Glutamatergic neuron (in vitro differentiated cells): Measurements from ENCODE around the gene SSX5. TPM values are rescaled to one million over a fixed set of nuclear protein-coding genes. Genes with fewer than 3 reads are reported as not detected.
"Not testable (repeated sequence)": the region's sequence is repeated elsewhere in the genome, so short reads cannot be mapped to it uniquely, and the experiment has no call there.

ENCODE experiments used
- DNase-seq: peaks from one replicate; pipeline ENCODE4 v3.0.0; 2022
- H3K27ac Mint-ChIP-seq: one replicate; pipeline ENCODE4 v1.8.0; 2020; ENCODE audit warnings: mild to moderate bottlenecking, mixed read lengths, inconsistent platforms; ENCODE audit not compliant: unreplicated experiment
- H3K27me3 Mint-ChIP-seq: one replicate; pipeline ENCODE4 v1.8.0; 2020; ENCODE audit warnings: mild to moderate bottlenecking, moderate library complexity, mixed read lengths, inconsistent platforms; ENCODE audit not compliant: unreplicated experiment
- H3K36me3 Mint-ChIP-seq: one replicate; pipeline ENCODE4 v1.8.0; 2020; ENCODE audit warnings: mild to moderate bottlenecking, mixed read lengths, inconsistent platforms; ENCODE audit not compliant: unreplicated experiment
- H3K4me1 Mint-ChIP-seq: one replicate; pipeline ENCODE4 v1.8.0; 2020; ENCODE audit warnings: mild to moderate bottlenecking, low read depth, mixed read lengths, inconsistent platforms; ENCODE audit not compliant: unreplicated experiment
- H3K4me3 Mint-ChIP-seq: one replicate; pipeline ENCODE4 v1.8.0; 2020; ENCODE audit warnings: mild to moderate bottlenecking, mixed read lengths, inconsistent platforms; ENCODE audit not compliant: unreplicated experiment
- H3K9me3 Mint-ChIP-seq: one replicate; pipeline ENCODE4 v1.8.0; 2020; ENCODE audit warnings: mild to moderate bottlenecking, moderate library complexity, mixed read lengths, inconsistent platforms; ENCODE audit not compliant: unreplicated experiment
- long read RNA-seq: library from polyadenylated mRNA; unstranded; transcript quantifications from one replicate; pipeline ENCODE4 v2.0.0, GENCODE V29; 2020; ENCODE audit not compliant: unreplicated experiment
- total RNA-seq: library from RNA; stranded (reverse); fragmentation: NEBNext Ultra II Directional; extraction: Animal tissue kit (Norgen Biotek cat#: 25700); gene quantifications from one replicate; pipeline ENCODE4 v1.2.1, GENCODE V29; 2021; ENCODE audit not compliant: unreplicated experiment
- TF ChIP-seq, protein P1 (sequence below): fragments of 200-600 bp; sonication (generic); IDR thresholded peaks from one replicate; pipeline ENCODE4 v1.5.0; 2021; ENCODE audit not compliant: partially characterized antibody, unreplicated experiment

Gene SSX5, protein sequence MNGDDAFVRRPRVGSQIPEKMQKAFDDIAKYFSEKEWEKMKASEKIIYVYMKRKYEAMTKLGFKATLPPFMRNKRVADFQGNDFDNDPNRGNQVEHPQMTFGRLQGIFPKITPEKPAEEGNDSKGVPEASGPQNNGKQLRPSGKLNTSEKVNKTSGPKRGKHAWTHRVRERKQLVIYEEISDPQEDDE
- not detected for total RNA-seq
- long read RNA-seq: 0 reads

DNA sequence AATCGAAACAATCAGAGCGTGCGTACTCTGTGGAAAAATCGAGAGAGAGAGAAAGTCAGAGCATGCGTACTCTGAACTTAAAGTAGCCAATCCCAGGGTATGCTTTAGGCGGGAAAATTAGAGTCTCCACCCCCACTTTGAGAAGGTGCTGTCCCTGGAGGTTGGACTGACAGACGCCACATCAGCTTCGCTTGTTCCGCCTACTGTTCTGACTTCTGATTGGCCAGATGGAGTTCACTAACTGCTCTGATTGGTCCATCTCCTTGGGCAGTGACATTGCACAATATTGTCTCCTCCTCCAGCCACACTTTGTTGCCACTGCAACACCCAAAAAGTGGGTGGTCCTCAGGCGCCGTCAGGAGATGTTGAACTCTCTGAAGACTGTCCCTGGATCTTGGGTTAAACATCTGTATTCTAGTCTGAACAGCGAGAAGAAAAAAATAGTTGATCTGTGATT is at the start of gene SSX5:
Gene SSX5 (minus strand): TSS at position 51 of the 457 bp plus-strand sequence. CDS start 1,437 bp downstream, outside the sequence.
- Mint-ChIP-seq H3K4me1 (no peaks in the 10 kb centered on the region), H3K36me3 (no peaks in the 10 kb centered on the region), H3K27me3 (no peaks in the 10 kb centered on the region), H3K4me3 (no peak within 1 kb of the TSS), H3K27ac (no peak within 1 kb of the TSS), H3K9me3 (peaks cover 2% of the 10 kb centered on the region)
- no peak for DNase-seq
- TF ChIP-seq, protein P1, sequence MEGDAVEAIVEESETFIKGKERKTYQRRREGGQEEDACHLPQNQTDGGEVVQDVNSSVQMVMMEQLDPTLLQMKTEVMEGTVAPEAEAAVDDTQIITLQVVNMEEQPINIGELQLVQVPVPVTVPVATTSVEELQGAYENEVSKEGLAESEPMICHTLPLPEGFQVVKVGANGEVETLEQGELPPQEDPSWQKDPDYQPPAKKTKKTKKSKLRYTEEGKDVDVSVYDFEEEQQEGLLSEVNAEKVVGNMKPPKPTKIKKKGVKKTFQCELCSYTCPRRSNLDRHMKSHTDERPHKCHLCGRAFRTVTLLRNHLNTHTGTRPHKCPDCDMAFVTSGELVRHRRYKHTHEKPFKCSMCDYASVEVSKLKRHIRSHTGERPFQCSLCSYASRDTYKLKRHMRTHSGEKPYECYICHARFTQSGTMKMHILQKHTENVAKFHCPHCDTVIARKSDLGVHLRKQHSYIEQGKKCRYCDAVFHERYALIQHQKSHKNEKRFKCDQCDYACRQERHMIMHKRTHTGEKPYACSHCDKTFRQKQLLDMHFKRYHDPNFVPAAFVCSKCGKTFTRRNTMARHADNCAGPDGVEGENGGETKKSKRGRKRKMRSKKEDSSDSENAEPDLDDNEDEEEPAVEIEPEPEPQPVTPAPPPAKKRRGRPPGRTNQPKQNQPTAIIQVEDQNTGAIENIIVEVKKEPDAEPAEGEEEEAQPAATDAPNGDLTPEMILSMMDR: no peak

DNA sequence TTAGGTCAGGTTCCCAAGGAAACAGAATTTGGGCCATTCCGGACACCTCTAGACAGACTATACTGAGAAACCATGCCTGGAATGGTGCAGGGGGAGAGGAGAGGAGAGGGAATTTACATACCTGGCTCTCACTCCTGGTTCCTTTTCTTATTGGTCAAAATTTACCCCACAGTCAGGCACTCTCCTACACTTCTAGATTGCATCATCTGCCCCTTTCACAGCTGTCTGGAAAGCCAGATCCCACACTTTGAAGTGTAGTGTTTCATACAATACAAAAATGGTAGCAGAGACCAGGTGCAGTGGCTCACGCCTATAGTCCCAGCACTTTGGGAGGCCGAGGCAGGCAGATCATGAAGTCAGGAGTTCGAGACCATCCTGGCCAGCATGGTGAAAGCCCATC is 27.6 kb upstream of the SSX5 start:
- H3K4me3 Mint-ChIP-seq, DNase-seq, H3K36me3 Mint-ChIP-seq, H3K27ac Mint-ChIP-seq, H3K27me3 Mint-ChIP-seq, H3K4me1 Mint-ChIP-seq, H3K9me3 Mint-ChIP-seq: not testable (repeated sequence)

DNA sequence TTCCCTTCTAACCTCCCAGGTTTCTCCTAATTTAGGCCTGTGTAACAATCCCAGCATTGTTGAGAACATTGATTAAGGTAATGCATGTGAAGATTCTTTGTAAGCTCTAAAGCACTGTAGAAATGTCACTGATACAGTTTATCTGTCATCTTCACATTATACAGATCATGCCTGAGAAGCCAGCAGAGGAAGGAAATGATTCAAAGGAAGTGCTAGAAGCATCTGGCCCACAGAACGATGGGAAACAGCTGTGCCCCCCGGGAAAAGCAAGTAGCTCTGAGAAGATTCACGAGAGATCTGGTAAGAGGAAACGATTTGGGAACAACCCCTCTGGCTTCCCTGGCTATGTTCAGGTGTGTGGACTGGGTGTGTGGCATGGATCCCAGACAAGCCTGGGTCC is 17.7 kb upstream of the SSX5 start:
- H3K27me3 Mint-ChIP-seq, H3K4me1 Mint-ChIP-seq, H3K4me3 Mint-ChIP-seq, H3K9me3 Mint-ChIP-seq, H3K36me3 Mint-ChIP-seq, H3K27ac Mint-ChIP-seq, DNase-seq: not testable (repeated sequence)

DNA sequence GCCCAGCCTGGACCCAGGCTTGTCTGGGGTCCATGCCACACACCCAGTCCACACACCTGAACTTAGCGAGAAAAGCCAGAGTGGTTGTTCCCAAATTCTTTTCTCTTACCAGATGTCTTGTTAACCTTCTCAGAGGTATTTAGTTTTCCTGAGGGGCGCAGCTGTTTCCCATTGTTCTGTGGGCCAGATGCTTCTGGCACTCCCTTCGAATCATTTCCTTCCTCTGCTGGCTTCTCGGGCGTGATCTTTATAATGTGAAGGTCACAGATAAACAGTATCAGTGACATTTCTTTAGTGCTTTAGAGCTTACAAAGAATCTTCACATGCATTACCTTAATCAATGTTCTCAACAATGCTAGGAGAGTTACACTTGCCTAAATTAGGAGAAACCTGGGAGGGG is 6.6 kb downstream of the SSX5 start:
- DNase-seq, H3K4me1 Mint-ChIP-seq, H3K4me3 Mint-ChIP-seq, H3K27ac Mint-ChIP-seq, H3K9me3 Mint-ChIP-seq, H3K27me3 Mint-ChIP-seq, H3K36me3 Mint-ChIP-seq: not testable (repeated sequence)

DNA sequence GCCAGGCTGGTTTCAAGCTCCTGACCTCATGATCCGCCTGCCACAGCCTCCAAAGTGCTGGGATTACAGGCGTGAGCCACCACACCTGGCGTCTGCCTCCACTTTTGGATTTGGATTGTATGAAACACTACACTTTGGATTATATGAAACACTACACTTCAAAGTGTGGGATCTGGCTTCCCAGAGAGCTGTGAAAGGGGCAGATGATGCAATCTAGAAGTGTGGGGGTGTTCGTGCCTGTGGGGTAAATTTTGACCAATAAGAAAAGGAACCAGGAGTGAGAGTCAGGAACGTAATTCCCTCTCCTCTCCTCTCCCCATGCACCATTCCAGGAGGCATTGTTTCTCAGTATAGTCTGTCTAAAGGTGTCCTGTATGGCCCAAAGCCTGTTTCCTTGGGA is 14.7 kb downstream of the SSX5 start:
- H3K4me3 Mint-ChIP-seq, H3K9me3 Mint-ChIP-seq: not testable (repeated sequence)

DNA sequence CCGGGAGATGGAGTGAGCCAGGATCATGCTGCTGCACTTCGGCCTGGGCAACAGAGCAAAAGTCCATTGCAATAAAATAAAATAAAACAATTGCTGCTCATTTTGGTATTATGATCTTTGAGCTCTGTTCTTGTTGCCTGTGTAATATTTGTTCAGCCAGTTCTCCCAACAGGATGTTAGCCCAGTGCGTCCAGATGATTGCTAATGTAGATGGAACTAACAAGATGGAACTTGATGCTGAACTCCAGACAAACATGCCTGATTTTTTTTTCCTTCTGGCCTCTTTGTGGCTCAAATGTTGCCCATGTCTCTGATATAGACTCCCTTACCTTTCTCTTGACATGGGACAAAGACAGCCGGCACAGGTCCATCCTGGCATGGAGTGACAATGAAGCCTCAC is 15.8 kb downstream of the SSX5 start:
- Mint-ChIP-seq H3K36me3 (no peaks in the 10 kb centered on the region), H3K4me1 (no peaks in the 10 kb centered on the region), H3K27ac (no peak overlapping the region), H3K27me3 (no peaks in the 10 kb centered on the region), H3K4me3 (no peak overlapping the region), H3K9me3 (no peaks in the 10 kb centered on the region)
- TF ChIP-seq, protein P1: no peak
- DNase-seq: no peak

More for the DNA sequence above, 14.7 kb downstream of the SSX5 start:
- H3K36me3 Mint-ChIP-seq, H3K27ac Mint-ChIP-seq, DNase-seq, H3K4me1 Mint-ChIP-seq, H3K27me3 Mint-ChIP-seq: not testable (repeated sequence)

DNA sequence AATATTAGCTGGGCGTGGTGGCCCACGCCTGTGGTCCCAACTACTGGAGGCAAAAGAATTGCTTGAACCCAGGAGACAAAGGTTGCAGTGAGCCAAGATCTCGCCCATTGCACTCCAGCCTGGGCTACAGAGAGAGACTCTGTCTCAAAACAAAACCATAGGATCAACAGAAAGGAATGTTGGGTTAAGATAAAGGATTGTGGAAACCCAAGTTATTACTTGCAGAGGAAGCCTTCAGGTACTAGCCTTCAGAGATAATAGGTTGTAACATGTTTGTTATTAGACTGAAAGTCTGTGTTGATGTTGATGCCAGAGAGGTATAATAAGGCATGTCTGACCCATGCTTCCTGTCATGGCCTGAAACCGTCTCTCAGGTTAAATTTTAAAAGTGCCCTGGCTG is 16.9 kb downstream of the SSX5 start:
- Mint-ChIP-seq H3K4me3 (no peak overlapping the region), H3K27me3 (no peaks in the 10 kb centered on the region), H3K36me3 (no peaks in the 10 kb centered on the region), H3K9me3 (no peaks in the 10 kb centered on the region), H3K27ac (no peak overlapping the region), H3K4me1 (no peaks in the 10 kb centered on the region)
- TF ChIP-seq, protein P1: no peak
- DNase-seq: no peak

DNA sequence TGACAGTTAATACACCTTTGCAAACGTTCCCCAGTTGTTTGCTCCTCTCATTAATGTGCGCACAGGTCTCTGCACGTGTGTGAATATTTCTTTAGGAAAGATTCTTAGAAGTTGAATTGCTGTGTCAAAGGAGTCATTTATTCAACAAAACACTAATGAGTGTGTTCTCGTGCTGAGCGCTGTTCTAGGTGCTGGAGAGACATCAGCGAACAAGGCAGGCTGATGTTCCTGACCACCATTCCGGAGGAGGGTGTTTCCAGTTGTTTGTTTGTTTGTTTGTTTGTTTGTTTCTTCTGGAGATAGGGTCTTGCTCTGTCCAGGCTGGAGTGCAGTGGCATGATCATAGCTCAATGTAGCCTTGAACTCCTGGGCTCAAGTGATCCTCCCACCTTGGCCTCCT is 30.3 kb downstream of the SSX5 start:
- not testable (repeated sequence) for H3K27ac Mint-ChIP-seq, H3K9me3 Mint-ChIP-seq, DNase-seq, H3K27me3 Mint-ChIP-seq, H3K4me1 Mint-ChIP-seq, H3K4me3 Mint-ChIP-seq, H3K36me3 Mint-ChIP-seq
